ENCODE data around the gene EXOC5. TPM values are rescaled to one million over a fixed set of nuclear protein-coding genes. Genes with fewer than 3 reads are reported as not detected.

EXOC5 gene
- polyA plus RNA-seq, 1 donor (not counting 4 experiments of a cell fraction or from before 2014, with no cell fraction given), result 48.2 TPM

DNA sequence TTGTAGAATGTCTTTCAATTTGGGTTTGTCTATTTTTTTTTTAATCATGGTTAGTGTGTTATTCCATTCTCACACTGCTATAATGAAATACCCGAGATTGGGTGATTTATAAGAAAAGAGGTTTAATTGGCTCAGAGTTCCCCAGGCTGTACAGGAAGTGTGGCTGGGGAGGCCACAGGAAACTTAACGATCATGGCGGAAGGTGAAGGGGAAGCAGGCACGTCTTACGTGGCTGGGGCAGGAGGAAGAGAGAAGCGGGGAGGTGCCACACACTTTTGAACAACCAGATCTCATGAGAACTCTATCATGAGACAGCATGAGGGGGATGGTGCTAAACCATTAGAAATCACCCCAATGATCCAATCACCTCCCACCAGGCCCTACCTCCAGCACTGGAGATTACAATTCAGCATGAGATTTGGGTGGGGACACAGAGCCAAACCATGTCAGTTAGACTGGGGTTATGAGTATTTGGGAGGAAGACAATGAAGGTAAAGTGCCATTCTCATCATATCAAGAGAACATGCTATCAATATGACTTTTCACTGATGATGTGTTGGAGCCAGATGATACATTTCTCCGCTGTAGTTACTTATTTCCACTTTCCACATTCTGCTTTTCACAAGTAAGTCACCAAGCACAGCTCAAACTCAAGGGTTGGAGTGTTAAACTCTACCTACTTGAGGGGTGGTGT is 45.8 kb upstream of the EXOC5 start:
- Histone ChIP-seq H3K9me1 (ENCODE audit: control insufficient read depth, extremely low read depth, insufficient read depth, low read length) (no peaks in the 10 kb centered on the region), H3K9ac (ENCODE audit: control insufficient read depth, extremely low read depth, insufficient read depth, low read length) (no peak overlapping the region), H3K79me2 (ENCODE audit: control insufficient read depth, insufficient read depth, low read length) (no peaks in the 10 kb centered on the region), H3K4me2 (ENCODE audit: control insufficient read depth, extremely low read depth, insufficient read depth, low read depth, low read length) (no peak overlapping the region), H3K27ac (ENCODE audit: control insufficient read depth, insufficient read depth, low read length) (no peak overlapping the region), H3K4me1 (ENCODE audit: control insufficient read depth, extremely low read depth, insufficient read depth, low read length) (no peaks in the 10 kb centered on the region), H2AFZ (ENCODE audit: control insufficient read depth, low read length) (no peak overlapping the region), H3K4me3 (ENCODE audit: control insufficient read depth in 2 of 3, extremely low read depth in 1 of 3, insufficient read depth in 2 of 3, low read depth in 1 of 3, low read length in 3 of 3) (no peak overlapping the region), H3K36me3 (ENCODE audit: control insufficient read depth in 2 of 2, extremely low read depth in 1 of 2, insufficient read depth in 2 of 2, low read length in 2 of 2) (no peaks in the 10 kb centered on the region), H3K27me3 (ENCODE audit: control insufficient read depth, extremely low read depth, insufficient read depth, low read length) (peaks cover 3% of the 10 kb centered on the region), H3K9me3 (ENCODE audit: control insufficient read depth, low read depth, low read length) (no peaks in the 10 kb centered on the region), H4K20me1 (ENCODE audit: control insufficient read depth, extremely low read depth, insufficient read depth, low read length) (no peaks in the 10 kb centered on the region)
- dilution Hi-C loops (cut with MboI; ENCODE audit: extremely low pct_ligation_motif_present, low sequenced_read_pairs), result no loop called here
- no peak for DNase-seq (ENCODE audit: low read depth, low spot score)
- no peak for TF ChIP-seq EZH2 (IDR thresholded peaks at IDR 0.05; ENCODE audit: low read length)
- TF ChIP-seq, protein P1, sequence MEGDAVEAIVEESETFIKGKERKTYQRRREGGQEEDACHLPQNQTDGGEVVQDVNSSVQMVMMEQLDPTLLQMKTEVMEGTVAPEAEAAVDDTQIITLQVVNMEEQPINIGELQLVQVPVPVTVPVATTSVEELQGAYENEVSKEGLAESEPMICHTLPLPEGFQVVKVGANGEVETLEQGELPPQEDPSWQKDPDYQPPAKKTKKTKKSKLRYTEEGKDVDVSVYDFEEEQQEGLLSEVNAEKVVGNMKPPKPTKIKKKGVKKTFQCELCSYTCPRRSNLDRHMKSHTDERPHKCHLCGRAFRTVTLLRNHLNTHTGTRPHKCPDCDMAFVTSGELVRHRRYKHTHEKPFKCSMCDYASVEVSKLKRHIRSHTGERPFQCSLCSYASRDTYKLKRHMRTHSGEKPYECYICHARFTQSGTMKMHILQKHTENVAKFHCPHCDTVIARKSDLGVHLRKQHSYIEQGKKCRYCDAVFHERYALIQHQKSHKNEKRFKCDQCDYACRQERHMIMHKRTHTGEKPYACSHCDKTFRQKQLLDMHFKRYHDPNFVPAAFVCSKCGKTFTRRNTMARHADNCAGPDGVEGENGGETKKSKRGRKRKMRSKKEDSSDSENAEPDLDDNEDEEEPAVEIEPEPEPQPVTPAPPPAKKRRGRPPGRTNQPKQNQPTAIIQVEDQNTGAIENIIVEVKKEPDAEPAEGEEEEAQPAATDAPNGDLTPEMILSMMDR (optimal IDR thresholded peaks at IDR 0.05 in 1 of 3, IDR thresholded peaks at IDR 0.05 in 1 of 3, conservative IDR thresholded peaks at IDR 0.05 in 1 of 3; ENCODE audit: extremely low read depth in 1 of 3, insufficient read depth in 2 of 3, low read length in 3 of 3), result no peak
- FAIRE-seq, result no peak

DNA sequence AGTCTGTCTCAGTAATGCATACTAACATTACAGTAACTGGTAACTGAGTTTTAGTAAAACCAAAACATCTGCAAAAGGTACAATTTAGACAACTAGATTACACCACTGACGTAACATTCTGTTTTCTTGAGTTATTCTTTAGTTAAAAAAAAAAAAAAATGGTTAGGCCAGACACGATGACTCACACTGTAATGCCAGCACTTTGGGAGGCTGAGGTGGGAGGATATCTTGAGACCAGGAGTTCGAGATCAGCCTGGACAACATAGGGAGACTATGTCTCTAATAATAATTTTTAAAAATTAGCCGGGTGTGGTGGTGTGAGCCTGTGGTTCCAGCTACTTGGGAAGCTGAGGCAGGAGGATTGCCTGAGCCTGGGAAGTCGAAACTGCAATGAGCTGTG is 34.2 kb upstream of the EXOC5 start:
- Histone ChIP-seq H3K27ac (ENCODE audit: control insufficient read depth, insufficient read depth, low read length) (no peak overlapping the region), H3K36me3 (ENCODE audit: control insufficient read depth in 2 of 2, extremely low read depth in 1 of 2, insufficient read depth in 2 of 2, low read length in 2 of 2) (no peaks in the 10 kb centered on the region), H3K9me3 (ENCODE audit: control insufficient read depth, low read depth, low read length) (no peaks in the 10 kb centered on the region), H4K20me1 (ENCODE audit: control insufficient read depth, extremely low read depth, insufficient read depth, low read length) (no peaks in the 10 kb centered on the region), H3K4me3 (ENCODE audit: control insufficient read depth in 2 of 3, extremely low read depth in 1 of 3, insufficient read depth in 2 of 3, low read depth in 1 of 3, low read length in 3 of 3) (no peak overlapping the region), H3K9me1 (ENCODE audit: control insufficient read depth, extremely low read depth, insufficient read depth, low read length) (no peaks in the 10 kb centered on the region), H3K27me3 (ENCODE audit: control insufficient read depth, extremely low read depth, insufficient read depth, low read length) (no peaks in the 10 kb centered on the region), H3K4me1 (ENCODE audit: control insufficient read depth, extremely low read depth, insufficient read depth, low read length) (no peaks in the 10 kb centered on the region), H3K79me2 (ENCODE audit: control insufficient read depth, insufficient read depth, low read length) (no peaks in the 10 kb centered on the region), H2AFZ (ENCODE audit: control insufficient read depth, low read length) (no peak overlapping the region), H3K4me2 (ENCODE audit: control insufficient read depth, extremely low read depth, insufficient read depth, low read depth, low read length) (no peak overlapping the region), H3K9ac (ENCODE audit: control insufficient read depth, extremely low read depth, insufficient read depth, low read length) (no peak overlapping the region)
- DNase-seq (ENCODE audit: low read depth, low spot score), result no peak
- dilution Hi-C loops (cut with MboI; ENCODE audit: extremely low pct_ligation_motif_present, low sequenced_read_pairs), result no loop called here
- FAIRE-seq, result no peak
- TF ChIP-seq EZH2 (IDR thresholded peaks at IDR 0.05; ENCODE audit: low read length), result no peak

DNA sequence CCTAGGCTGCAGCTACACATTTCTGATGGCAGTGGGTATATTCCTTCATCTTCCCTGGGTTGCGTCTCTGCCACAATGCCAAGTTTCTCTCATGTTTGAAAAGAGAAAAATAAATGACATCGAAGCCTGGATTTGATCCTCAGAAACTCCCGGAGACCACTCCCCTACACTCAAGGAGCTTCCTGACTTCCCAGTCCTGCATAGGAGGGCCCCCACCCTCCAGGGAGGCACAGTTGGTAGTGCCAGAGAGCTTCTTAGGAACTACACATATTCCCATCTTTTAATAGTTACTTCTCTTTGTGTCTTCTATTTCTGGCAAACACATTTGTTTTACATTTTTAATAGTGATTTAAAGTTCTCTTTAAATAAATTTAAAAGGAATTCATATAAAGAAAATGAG is 30.8 kb upstream of the EXOC5 start:
- Histone ChIP-seq H3K4me1 (ENCODE audit: control insufficient read depth, extremely low read depth, insufficient read depth, low read length) (no peaks in the 10 kb centered on the region), H3K4me3 (ENCODE audit: control insufficient read depth in 2 of 3, extremely low read depth in 1 of 3, insufficient read depth in 2 of 3, low read depth in 1 of 3, low read length in 3 of 3) (no peak overlapping the region), H3K9me3 (ENCODE audit: control insufficient read depth, low read depth, low read length) (no peaks in the 10 kb centered on the region), H3K36me3 (ENCODE audit: control insufficient read depth in 2 of 2, extremely low read depth in 1 of 2, insufficient read depth in 2 of 2, low read length in 2 of 2) (no peaks in the 10 kb centered on the region), H3K27ac (ENCODE audit: control insufficient read depth, insufficient read depth, low read length) (no peak overlapping the region), H4K20me1 (ENCODE audit: control insufficient read depth, extremely low read depth, insufficient read depth, low read length) (no peaks in the 10 kb centered on the region), H3K79me2 (ENCODE audit: control insufficient read depth, insufficient read depth, low read length) (no peaks in the 10 kb centered on the region), H3K9me1 (ENCODE audit: control insufficient read depth, extremely low read depth, insufficient read depth, low read length) (no peaks in the 10 kb centered on the region), H3K4me2 (ENCODE audit: control insufficient read depth, extremely low read depth, insufficient read depth, low read depth, low read length) (no peak overlapping the region), H3K9ac (ENCODE audit: control insufficient read depth, extremely low read depth, insufficient read depth, low read length) (no peak overlapping the region), H2AFZ (ENCODE audit: control insufficient read depth, low read length) (no peak overlapping the region), H3K27me3 (ENCODE audit: control insufficient read depth, extremely low read depth, insufficient read depth, low read length) (no peaks in the 10 kb centered on the region)
- dilution Hi-C loops (cut with MboI; ENCODE audit: extremely low pct_ligation_motif_present, low sequenced_read_pairs), result no loop called here
- TF ChIP-seq, protein P1 (optimal IDR thresholded peaks at IDR 0.05 in 1 of 3, IDR thresholded peaks at IDR 0.05 in 1 of 3, conservative IDR thresholded peaks at IDR 0.05 in 1 of 3; ENCODE audit: extremely low read depth in 1 of 3, insufficient read depth in 2 of 3, low read length in 3 of 3), result no peak
- no peak for TF ChIP-seq EZH2 (IDR thresholded peaks at IDR 0.05; ENCODE audit: low read length)
- DNase-seq (ENCODE audit: low read depth, low spot score) (no peak), FAIRE-seq (no peak)

Measured in keratinocyte (primary cell).